Endodermal cell (in vitro differentiated cells): Measurements from ENCODE around the gene NEMP2. TPM values are rescaled to one million over a fixed set of nuclear protein-coding genes. Genes with fewer than 3 reads are reported as not detected.

Experiments
- DNase-seq: peaks from one replicate; pipeline ENCODE4 v3.0.0-alpha.2; 2017
- H3K27ac ChIP-seq: 2 replicates; pipeline ENCODE4 v1.5.1; 2013; ENCODE audit warnings: mild to moderate bottlenecking, low read depth, low read length, moderate library complexity
- H3K27me3 ChIP-seq: 2 replicates; pipeline ENCODE4 v1.6.1; 2013; ENCODE audit warnings: mild to moderate bottlenecking, low read length, moderate library complexity; ENCODE audit not compliant: insufficient read depth, control insufficient read depth, poor library complexity, severe bottlenecking
- H3K36me3 ChIP-seq: 2 replicates; pipeline ENCODE4 v1.7.0; 2013; ENCODE audit warnings: mild to moderate bottlenecking, low read length, moderate library complexity; ENCODE audit not compliant: control insufficient read depth, insufficient read depth
- H3K4me1 ChIP-seq: one replicate; pipeline ENCODE4 v1.7.0; 2013; ENCODE audit warnings: low read length; ENCODE audit not compliant: control insufficient read depth, insufficient read depth
- H3K4me3 ChIP-seq: 2 replicates; pipeline ENCODE4 v1.5.1; 2013; ENCODE audit warnings: mild to moderate bottlenecking, low read length, moderate library complexity
- H3K9ac ChIP-seq: 2 replicates; pipeline ENCODE4 v1.6.1; 2013; ENCODE audit warnings: mild to moderate bottlenecking, low read length, moderate library complexity; ENCODE audit not compliant: poor library complexity, severe bottlenecking; ENCODE audit errors: extremely low read depth
- H3K9me3 ChIP-seq: 2 replicates; pipeline ENCODE4 v1.6.1; 2013; ENCODE audit warnings: mild to moderate bottlenecking, low read length, moderate library complexity; ENCODE audit not compliant: control insufficient read depth
- H3K27ac Mint-ChIP-seq: 2 replicates; pipeline ENCODE4 v1.8.0; 2020; ENCODE audit warnings: mixed read lengths
- H3K27me3 Mint-ChIP-seq: 2 replicates; pipeline ENCODE4 v1.8.0; 2021; ENCODE audit warnings: mild to moderate bottlenecking, mixed read lengths; ENCODE audit not compliant: insufficient read depth
- H3K36me3 Mint-ChIP-seq: 2 replicates; pipeline ENCODE4 v1.8.0; 2020; ENCODE audit warnings: low read depth, mixed read lengths
- H3K4me1 Mint-ChIP-seq: 2 replicates; pipeline ENCODE4 v1.8.0; 2020; ENCODE audit warnings: mixed read lengths
- H3K4me3 Mint-ChIP-seq: 2 replicates; pipeline ENCODE4 v1.8.0; 2020; ENCODE audit warnings: mild to moderate bottlenecking, moderate library complexity, mixed read lengths
- H3K9me3 Mint-ChIP-seq: 2 replicates; pipeline ENCODE4 v1.8.0; 2020; ENCODE audit warnings: mild to moderate bottlenecking, mixed read lengths
- CTCF ChIP-seq: fragments of 200-600 bp; sonication (generic); conservative IDR thresholded peaks from 2 replicates; pipeline ENCODE4 v1.5.0; 2021; ENCODE audit warnings: antibody characterized with exemption, mild to moderate bottlenecking
- WGBS, 2 experiments: methylation state at CpG; one replicate each; pipeline versions ENCODE4 v1.1.5 to v1.1.7; 2013; ENCODE audit warnings: missing lambda C conversion rate in 2 of 2, mixed read lengths in 1 of 2; ENCODE audit not compliant: insufficient coverage in 1 of 2, insufficient read length in 1 of 2; 5-methylcytosine and 5-hydroxymethylcytosine counted together
- total RNA-seq, 2 donors: library from RNA; stranded (reverse); fragmentation: NEBNext Ultra II Directional in 1 of 2; extraction: Animal tissue kit (Norgen Biotek cat#: 25700) in 1 of 2; gene quantifications; 2 replicates in 1 of 2; 3 replicates in 1 of 2; pipeline ENCODE4 v1.2.1, GENCODE V29; 2021

Gene NEMP2
- total RNA-seq, 2 donors from 2014 or later, result 7.2 to 11.3 TPM

GRCh38 chr2:190547886-190548285 is 13.4 kb upstream of the NEMP2 start:
- no peaks in the 10 kb centered on the region for H3K36me3 Mint-ChIP-seq
- no peaks in the 10 kb centered on the region for H3K9me3 Mint-ChIP-seq
- no peak overlapping the region for H3K27ac Mint-ChIP-seq
- Histone ChIP-seq H3K27me3 (no peaks in the 10 kb centered on the region), H3K4me1 (no peaks in the 10 kb centered on the region), H3K4me3 (no peak overlapping the region), H3K36me3 (no peaks in the 10 kb centered on the region), H3K9ac (no peak overlapping the region), H3K9me3 (no peaks in the 10 kb centered on the region), H3K27ac (no peak overlapping the region)
- TF ChIP-seq CTCF, result no peak
- H3K4me1 Mint-ChIP-seq, result no peaks in the 10 kb centered on the region
- no peak overlapping the region for H3K4me3 Mint-ChIP-seq
- no peaks in the 10 kb centered on the region for H3K27me3 Mint-ChIP-seq
- DNase-seq, result no peak

- Histone ChIP-seq H3K27me3 (no peaks in the 10 kb centered on the region), H3K4me1 (no peaks in the 10 kb centered on the region), H3K4me3 (no peak overlapping the region), H3K36me3 (no peaks in the 10 kb centered on the region), H3K27ac (no peak overlapping the region), H3K9ac (no peak overlapping the region), H3K9me3 (peaks cover 7% of the 10 kb centered on the region)
- Mint-ChIP-seq H3K4me1 (no peaks in the 10 kb centered on the region), H3K36me3 (no peaks in the 10 kb centered on the region), H3K4me3 (no peak overlapping the region), H3K9me3 (peaks cover 4% of the 10 kb centered on the region), H3K27me3 (no peaks in the 10 kb centered on the region), H3K27ac (no peak overlapping the region)
- TF ChIP-seq CTCF, result no peak
- 94% methylated on average over 3 of the region's 3 CpGs; no CpG with 5 or more reads in 1 of the 2 experiments for WGBS, 2 experiments
- no peak for DNase-seq
Observed at GRCh38 chr2:190546734-190547133, 12.2 kb upstream of the NEMP2 start.

- H3K4me3 Mint-ChIP-seq, result no peak overlapping the region
- Histone ChIP-seq H3K27ac (no peak overlapping the region), H3K36me3 (no peaks in the 10 kb centered on the region), H3K27me3 (no peaks in the 10 kb centered on the region), H3K4me3 (no peak overlapping the region), H3K9me3 (peaks cover 14% of the 10 kb centered on the region), H3K9ac (no peak overlapping the region), H3K4me1 (no peaks in the 10 kb centered on the region)
- TF ChIP-seq CTCF, result no peak
- peaks cover 14% of the 10 kb centered on the region for H3K9me3 Mint-ChIP-seq
- no peak for DNase-seq
- no peaks in the 10 kb centered on the region for H3K4me1 Mint-ChIP-seq
- H3K27ac Mint-ChIP-seq, result no peak overlapping the region
- H3K36me3 Mint-ChIP-seq, result no peaks in the 10 kb centered on the region
- 80 to 92% methylated on average over 1 to 4 of the region's 5 CpGs for WGBS, 2 experiments
- H3K27me3 Mint-ChIP-seq, result no peaks in the 10 kb centered on the region
Observed at GRCh38 chr2:190545555-190546385, 11.2 kb upstream of the NEMP2 start.
